Measurements from ENCODE around the gene LCP2.

Gene LCP2

GRCh38 chr5:170297589-170298462 is at the start of gene LCP2:
Gene LCP2 (minus strand): TSS chr5:170297777. CDS start chr5:170297611, 166 bp downstream.
- Mint-ChIP-seq H3K36me3 (no peaks in the 10 kb centered on the region), H3K9me3 (no peaks in the 10 kb centered on the region), H3K4me1 (peaks cover 67% of the 10 kb centered on the region), H3K27ac (peak within 1 kb of the TSS; percentile 85), H3K27me3 (peaks cover 21% of the 10 kb centered on the region), H3K4me3 (peak within 1 kb of the TSS; percentile 83)
- no peak for ATAC-seq

- peaks cover 47% of the 10 kb centered on the region for H3K27me3 Mint-ChIP-seq
- H3K9me3 Mint-ChIP-seq, result no peaks in the 10 kb centered on the region
Measured at GRCh38 chr5:170347022-170347567, 49.5 kb upstream of the LCP2 start.

GRCh38 chr5:170345971-170346370 is 48.4 kb upstream of the LCP2 start:
- peaks cover 39% of the 10 kb centered on the region for H3K27me3 Mint-ChIP-seq
- no peak overlapping the region for H3K4me3 Mint-ChIP-seq
- H3K9me3 Mint-ChIP-seq, result no peaks in the 10 kb centered on the region
- no peak for ATAC-seq
- no peaks in the 10 kb centered on the region for H3K4me1 Mint-ChIP-seq
- H3K36me3 Mint-ChIP-seq, result no peaks in the 10 kb centered on the region
- H3K27ac Mint-ChIP-seq, result no peak overlapping the region

More at GRCh38 chr5:170347022-170347567, 49.5 kb upstream of the LCP2 start:
- H3K36me3 Mint-ChIP-seq, result no peaks in the 10 kb centered on the region
- H3K4me1 Mint-ChIP-seq, result no peaks in the 10 kb centered on the region
- ATAC-seq, result no peak
- no peak overlapping the region for H3K4me3 Mint-ChIP-seq
- H3K27ac Mint-ChIP-seq, result no peak overlapping the region

DNA sequence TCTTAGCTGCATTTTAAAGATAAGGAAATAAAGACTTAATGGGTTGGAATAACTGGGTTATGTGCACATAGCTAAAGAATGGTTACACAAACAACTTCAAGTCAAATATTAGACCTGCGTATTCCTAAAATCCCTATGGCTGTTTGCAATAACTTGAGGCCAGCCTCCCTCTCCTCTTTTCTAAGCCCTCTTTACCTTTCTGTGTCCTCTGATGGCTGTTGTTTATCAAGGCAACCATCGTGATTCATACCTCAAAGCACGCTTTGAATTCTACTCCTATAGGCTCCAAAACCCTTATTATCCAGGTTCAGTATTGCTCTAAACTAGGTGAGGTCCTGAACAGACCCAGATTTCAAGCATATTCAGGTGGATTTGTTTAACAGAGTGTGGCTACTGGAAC is 45.6 kb upstream of the LCP2 start:
- peaks cover 12% of the 10 kb centered on the region for H3K27me3 Mint-ChIP-seq
- H3K4me1 Mint-ChIP-seq, result peaks cover 16% of the 10 kb centered on the region
- H3K36me3 Mint-ChIP-seq, result no peaks in the 10 kb centered on the region
- ATAC-seq, result no peak
- H3K4me3 Mint-ChIP-seq, result no peak overlapping the region
- H3K9me3 Mint-ChIP-seq, result no peaks in the 10 kb centered on the region
- no peak overlapping the region for H3K27ac Mint-ChIP-seq

DNA sequence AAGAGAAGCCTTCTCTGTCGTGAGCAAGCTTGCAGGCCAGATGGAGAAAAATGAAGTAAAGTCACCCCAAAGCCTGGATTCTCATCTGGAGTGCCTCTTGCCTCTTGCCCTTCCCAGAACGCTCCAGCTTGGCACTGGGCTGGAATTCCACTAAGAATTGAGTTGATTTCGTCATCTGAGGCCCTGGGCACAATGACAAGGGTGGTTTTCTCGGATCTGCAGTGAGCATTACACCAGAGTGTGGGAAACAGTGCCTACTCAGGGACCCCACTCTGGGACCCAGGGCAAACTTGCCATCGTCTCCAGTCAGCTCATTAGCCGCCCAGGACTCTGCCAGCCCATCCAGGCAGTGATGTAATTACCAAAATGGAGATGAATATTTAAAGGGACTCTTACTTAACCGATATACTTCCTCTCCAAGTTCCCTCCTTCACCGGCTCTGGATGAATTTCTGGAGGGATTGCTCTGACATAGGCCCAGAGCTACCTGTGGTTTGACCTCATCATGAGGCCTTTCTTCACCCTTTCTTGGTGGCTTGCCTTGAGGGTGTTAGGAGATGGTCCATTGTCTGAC is 44.7 kb upstream of the LCP2 start:
- Mint-ChIP-seq H3K27ac (no peak overlapping the region), H3K4me1 (peaks cover 17% of the 10 kb centered on the region), H3K36me3 (no peaks in the 10 kb centered on the region), H3K27me3 (peaks cover 2% of the 10 kb centered on the region), H3K4me3 (no peak overlapping the region), H3K9me3 (no peaks in the 10 kb centered on the region)
- ATAC-seq, result no peak

DNA sequence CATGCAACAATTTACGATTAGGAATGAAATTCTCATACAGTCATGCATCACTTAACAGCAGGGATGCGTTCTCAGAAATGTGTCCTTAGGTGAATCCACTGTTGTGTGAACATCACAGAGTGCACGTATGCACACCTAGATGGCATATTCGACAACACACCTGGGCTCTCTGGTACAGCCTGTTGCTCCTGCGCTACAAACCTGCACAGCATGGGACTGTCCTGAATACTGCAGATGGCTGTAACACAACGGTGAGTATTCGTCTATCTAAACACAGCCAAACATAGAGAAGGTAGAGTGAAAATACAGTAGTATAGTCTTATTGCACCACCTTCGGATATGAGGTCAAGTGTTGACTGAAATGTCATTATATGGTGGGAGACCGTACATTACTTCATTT is 44.0 kb upstream of the LCP2 start:
- peaks cover 17% of the 10 kb centered on the region for H3K4me1 Mint-ChIP-seq
- H3K27ac Mint-ChIP-seq, result no peak overlapping the region
- ATAC-seq, result no peak
- H3K4me3 Mint-ChIP-seq, result no peak overlapping the region
- H3K36me3 Mint-ChIP-seq, result no peaks in the 10 kb centered on the region
- H3K27me3 Mint-ChIP-seq, result no peaks in the 10 kb centered on the region
- H3K9me3 Mint-ChIP-seq, result no peaks in the 10 kb centered on the region

DNA sequence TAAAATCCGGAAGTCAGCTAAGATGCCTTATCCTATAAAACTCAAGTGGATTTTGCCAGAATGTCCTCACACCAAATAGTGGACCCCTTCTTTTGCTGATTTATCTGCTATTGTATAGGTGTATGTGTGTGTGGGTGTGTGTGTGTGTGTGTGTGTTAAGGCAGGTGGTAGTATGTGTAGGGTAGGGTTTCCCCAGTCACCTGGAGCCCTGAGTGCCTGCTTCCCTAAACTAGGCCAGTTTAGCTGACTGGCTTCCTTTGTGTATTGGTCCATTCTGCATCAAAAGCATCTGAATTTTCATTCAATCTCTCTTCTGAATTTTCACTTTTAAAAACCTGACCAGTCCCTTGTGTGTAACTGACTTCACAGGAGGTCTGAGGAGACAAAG is 42.2 kb upstream of the LCP2 start:
- no peak overlapping the region for H3K27ac Mint-ChIP-seq

GRCh38 chr5:170338933-170339779 is 41.6 kb upstream of the LCP2 start:
- peak; percentile 90 for ATAC-seq
- H3K9me3 Mint-ChIP-seq, result no peaks in the 10 kb centered on the region
- H3K4me1 Mint-ChIP-seq, result peaks cover 34% of the 10 kb centered on the region
- no peak overlapping the region for H3K4me3 Mint-ChIP-seq
- no peaks in the 10 kb centered on the region for H3K36me3 Mint-ChIP-seq
- no peak overlapping the region for H3K27ac Mint-ChIP-seq
- H3K27me3 Mint-ChIP-seq, result no peaks in the 10 kb centered on the region

More for the DNA sequence above, 42.2 kb upstream of the LCP2 start:
- peak; percentile 46 for ATAC-seq
- H3K4me1 Mint-ChIP-seq, result peaks cover 27% of the 10 kb centered on the region
- H3K36me3 Mint-ChIP-seq, result no peaks in the 10 kb centered on the region
- H3K4me3 Mint-ChIP-seq, result no peak overlapping the region
- H3K27me3 Mint-ChIP-seq, result no peaks in the 10 kb centered on the region
- H3K9me3 Mint-ChIP-seq, result no peaks in the 10 kb centered on the region

GRCh38 chr5:170338291-170338690 is 40.7 kb upstream of the LCP2 start:
- Mint-ChIP-seq H3K4me1 (peaks cover 34% of the 10 kb centered on the region), H3K9me3 (no peaks in the 10 kb centered on the region), H3K4me3 (no peak overlapping the region), H3K36me3 (no peaks in the 10 kb centered on the region), H3K27me3 (no peaks in the 10 kb centered on the region), H3K27ac (no peak overlapping the region)
- no peak for ATAC-seq

DNA sequence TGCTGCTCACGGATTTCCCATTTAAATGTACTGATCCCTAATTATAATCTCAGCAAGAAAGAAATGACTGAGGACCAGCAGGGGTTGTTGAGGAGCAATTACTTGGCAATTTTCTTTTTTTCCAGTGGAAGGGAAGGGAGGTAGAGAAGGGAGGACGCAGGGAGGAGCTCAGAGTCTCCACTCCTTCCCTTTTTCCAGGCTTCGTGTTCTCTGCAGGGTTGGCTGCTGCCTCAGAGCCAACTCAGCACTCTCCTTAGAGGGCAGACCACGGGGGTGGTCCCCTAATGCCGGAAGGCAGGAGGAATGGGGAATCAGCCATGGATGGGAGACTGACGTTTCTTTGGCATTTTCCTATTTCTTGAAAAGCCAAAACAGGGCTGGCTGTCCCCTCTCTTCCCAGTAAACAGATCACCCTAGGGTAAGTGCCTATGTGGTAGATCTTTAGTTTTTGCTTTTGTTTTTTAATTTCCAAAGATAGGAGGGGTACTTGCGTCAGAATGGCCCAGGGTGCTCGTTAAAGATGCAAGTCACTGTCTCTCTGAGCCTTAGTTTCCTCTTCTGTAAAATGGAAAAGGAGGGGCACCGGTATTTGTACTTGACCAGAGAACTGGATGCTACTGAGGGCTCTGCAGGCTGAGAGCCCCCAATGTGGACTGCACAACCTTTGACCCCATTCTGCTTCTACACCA is 39.6 kb upstream of the LCP2 start:
- Mint-ChIP-seq H3K9me3 (no peaks in the 10 kb centered on the region), H3K36me3 (no peaks in the 10 kb centered on the region), H3K27me3 (no peaks in the 10 kb centered on the region), H3K4me1 (peaks cover 34% of the 10 kb centered on the region), H3K4me3 (no peak overlapping the region), H3K27ac (no peak overlapping the region)
- no peak for ATAC-seq

- Mint-ChIP-seq H3K36me3 (no peaks in the 10 kb centered on the region), H3K27me3 (no peaks in the 10 kb centered on the region), H3K27ac (no peak overlapping the region), H3K4me3 (no peak overlapping the region), H3K4me1 (peaks cover 34% of the 10 kb centered on the region), H3K9me3 (no peaks in the 10 kb centered on the region)
- ATAC-seq, result no peak
Measured at GRCh38 chr5:170336065-170336464, 38.5 kb upstream of the LCP2 start.

GRCh38 chr5:170334626-170335025 is 37.0 kb upstream of the LCP2 start:
- Mint-ChIP-seq H3K4me3 (no peak overlapping the region), H3K36me3 (no peaks in the 10 kb centered on the region), H3K27me3 (no peaks in the 10 kb centered on the region), H3K27ac (peak overlapping the region; percentile 51), H3K9me3 (no peaks in the 10 kb centered on the region), H3K4me1 (peaks cover 33% of the 10 kb centered on the region)
- ATAC-seq, result no peak

DNA sequence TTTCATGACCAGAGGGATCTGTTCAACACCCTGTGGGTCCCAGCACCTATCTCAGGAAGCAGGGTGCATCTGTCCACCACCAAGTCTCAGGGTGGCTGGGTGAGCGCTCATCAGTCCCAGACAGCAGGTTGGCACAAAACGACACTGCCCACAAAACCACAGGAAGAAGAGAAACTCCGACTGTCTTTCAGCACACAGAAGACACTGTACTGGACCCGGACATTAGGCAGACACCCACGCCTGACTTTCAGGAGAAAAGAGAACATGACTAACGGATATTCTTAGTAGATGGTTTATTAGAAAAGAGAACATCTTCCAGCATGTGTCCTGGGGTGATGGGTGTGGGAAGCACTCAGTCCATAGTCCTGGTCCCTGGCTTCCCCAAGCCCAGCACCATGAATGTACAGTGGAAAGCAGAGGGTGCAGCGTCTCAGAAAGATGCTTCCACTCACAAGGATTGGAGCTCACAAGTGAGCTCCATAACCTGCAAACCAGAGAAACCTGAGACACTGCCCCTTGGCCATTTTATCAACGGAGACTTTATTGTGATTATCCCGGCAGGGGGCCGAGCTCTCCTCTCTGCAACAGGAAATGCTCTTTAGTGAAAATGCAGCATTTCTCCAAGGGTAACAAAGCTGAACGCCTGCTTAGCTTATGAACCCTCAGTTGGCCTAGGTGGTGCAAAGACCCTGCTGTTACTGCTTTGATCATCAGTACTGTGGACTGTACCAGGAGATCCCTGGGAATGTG is 35.8 kb upstream of the LCP2 start:
- peaks cover 20% of the 10 kb centered on the region for H3K4me1 Mint-ChIP-seq
- peak overlapping the region; percentile 40 for H3K27ac Mint-ChIP-seq
- H3K36me3 Mint-ChIP-seq, result no peaks in the 10 kb centered on the region
- no peaks in the 10 kb centered on the region for H3K27me3 Mint-ChIP-seq
- H3K4me3 Mint-ChIP-seq, result no peak overlapping the region
- peak; percentile 73 for ATAC-seq
- no peaks in the 10 kb centered on the region for H3K9me3 Mint-ChIP-seq

- Mint-ChIP-seq H3K4me1 (peaks cover 17% of the 10 kb centered on the region), H3K9me3 (no peaks in the 10 kb centered on the region), H3K27ac (no peak overlapping the region), H3K27me3 (no peaks in the 10 kb centered on the region), H3K4me3 (no peak overlapping the region), H3K36me3 (no peaks in the 10 kb centered on the region)
- no peak for ATAC-seq
Measured at GRCh38 chr5:170332058-170332457, 34.5 kb upstream of the LCP2 start.

Data from stimulated activated memory B cell treated with anti-CD40 and anti-IgM and Interleukin-4, amounts not matched to agents 10 μg/mL and 1 μg/mL and 100 μg/mL, for 72 hours (primary cell).